K562 (cell line): ENCODE data around the gene SNX18. TPM values are rescaled to one million over a fixed set of nuclear protein-coding genes. Genes with fewer than 3 reads are reported as not detected.

ENCODE experiments used
- CREB1 ChIP-seq, 2 experiments: sonication (generic) in 1 of 2; formaldehyde crosslinking in 1 of 2; IDR thresholded peaks; 2 replicates each; pipeline versions ENCODE4 v1.6.1 to v1.8.0; 2012 to 2022; ENCODE audit warnings: inconsistent platforms in 1 of 2, mild to moderate bottlenecking in 1 of 2, missing genetic modification reagents in 1 of 2, moderate library complexity in 1 of 2
- E2F6 ChIP-seq, 2 experiments: IDR thresholded peaks; 2 replicates each; pipeline ENCODE4 v1.6.1; 2011; ENCODE audit warnings: borderline replicate concordance in 1 of 2, control low read depth in 1 of 2, low read depth in 1 of 2, low read length in 1 of 2, mild to moderate bottlenecking in 1 of 2, mixed read lengths in 1 of 2, moderate library complexity in 1 of 2; ENCODE audit not compliant: insufficient read depth in 1 of 2, insufficient read length in 1 of 2, poor library complexity in 1 of 2, severe bottlenecking in 1 of 2; ENCODE audit errors: extremely low read depth in 1 of 2
- JUN ChIP-seq, 2 experiments: sonication (generic) in 1 of 2; formaldehyde crosslinking in 1 of 2; IDR thresholded peaks; 2 replicates each; pipeline versions ENCODE4 v1.6.1 to v1.8.0; 2012 to 2022; ENCODE audit warnings: borderline replicate concordance in 2 of 2, mild to moderate bottlenecking in 2 of 2, improper control_type of control experiment in 1 of 2, low read depth in 1 of 2, low read length in 1 of 2, missing genetic modification reagents in 1 of 2
- NR1H2 ChIP-seq: sonication (generic); formaldehyde crosslinking; IDR thresholded peaks from 2 replicates; pipeline ENCODE4 v1.4.0; 2020; ENCODE audit warnings: mild to moderate bottlenecking, missing genetic modification reagents
- PHF8 ChIP-seq: fragments of 200-600 bp; sonication (generic); IDR thresholded peaks from 2 replicates; pipeline ENCODE4 v1.6.1; 2012; ENCODE audit warnings: mixed run types, mild to moderate bottlenecking, inconsistent platforms, low read length, moderate library complexity, borderline replicate concordance
- RBM22 ChIP-seq: fragments of 200-400 bp; formaldehyde crosslinking; IDR thresholded peaks from 2 replicates; pipeline ENCODE4 v1.6.1; 2018; ENCODE audit warnings: low read length, low read depth; ENCODE audit not compliant: poor library complexity, severe bottlenecking
- SAP30 ChIP-seq: fragments of 200-600 bp; sonication (generic); IDR thresholded peaks from 2 replicates; pipeline ENCODE4 v1.6.1; 2012; ENCODE audit warnings: borderline replicate concordance, low read depth, mild to moderate bottlenecking, moderate library complexity, low read length, control low read depth, inconsistent platforms; ENCODE audit not compliant: insufficient read depth, poor library complexity, severe bottlenecking
- TARDBP ChIP-seq: fragments of 450-650 bp; IDR thresholded peaks from 2 replicates; pipeline ENCODE4 v1.6.1; 2016
- ZBTB7A ChIP-seq: IDR thresholded peaks from 2 replicates; pipeline ENCODE4 v1.6.1; 2011; ENCODE audit warnings: low read depth, mild to moderate bottlenecking, low read length, moderate library complexity, borderline replicate concordance; ENCODE audit not compliant: control insufficient read depth
- polyA plus RNA-seq, 8 experiments: library from polyadenylated mRNA; depleted of rRNA in 4 of 8; stranded (reverse) in 5 of 8; unstranded in 3 of 8; fragments of >200 nt; fragmentation: Nextera tagmentation in 2 of 8; fragmentation: Illumina TruSeq in 1 of 8; extraction: Ambion mirVana in 2 of 8; extraction: Trizol in 1 of 8; gene quantifications; 2 replicates each; pipeline versions ENCODE4 v1.2.1 to v1.2.3, GENCODE V29; 2011 to 2014; ENCODE audit warnings: inconsistent platforms in 1 of 8, missing spikeins in 1 of 8
- total RNA-seq, 7 experiments: library from RNA; depleted of rRNA in 6 of 7; stranded (reverse); fragments of >200 nt in 6 of 7; fragmentation: Illumina TruSeq in 2 of 7; extraction: Trizol in 2 of 7; gene quantifications; 2 replicates each; pipeline versions ENCODE4 v1.2.1 to v1.2.3, GENCODE V29; 2011 to 2021; ENCODE audit warnings: low replicate concordance in 1 of 7
- TF ChIP-seq, protein P1 (sequence below): fragments of 450-650 bp; IDR thresholded peaks from 2 replicates; pipeline ENCODE4 v1.6.1; 2016; ENCODE audit warnings: mild to moderate bottlenecking, moderate library complexity

SNX18 gene
- total and polyA plus RNA-seq, 9 of the 15 experiments (the other 6 are each of a cell fraction or from before 2014, with no cell fraction given) = 2.3 to 8.8 (median 6.0) TPM

- TF ChIP-seq JUN (IDR thresholded peaks at IDR 0.05; ENCODE audit: borderline replicate concordance, low read depth, low read length) (peak; percentile 43; the same call in 1 of the 2 replicates), JUN (CRISPR knock-in tag; IDR thresholded peaks at IDR 0.05; ENCODE audit: borderline replicate concordance) (no peak), NR1H2 (CRISPR knock-in tag) (no peak), ZBTB7A (peak; percentile 98), E2F6 (IDR thresholded peaks at IDR 0.05; ENCODE audit: borderline replicate concordance in 1 of 2, extremely low read depth in 1 of 2, insufficient read depth in 1 of 2, insufficient read length in 1 of 2, low read depth in 1 of 2, low read length in 1 of 2, poor library complexity in 1 of 2, severe bottlenecking in 1 of 2) (peak; percentile 38 to 85), SAP30 (peak; percentile 52), PHF8 (peak; percentile 80; the same call in 1 of the 2 replicates), RBM22 (no peak), CREB1 (IDR thresholded peaks at IDR 0.05) (peak; percentile 64), CREB1 (CRISPR knock-in tag; IDR thresholded peaks at IDR 0.05) (peak; percentile 76), TARDBP (peak; percentile 64; the same call in 1 of the 2 replicates)
- TF ChIP-seq, protein P1, sequence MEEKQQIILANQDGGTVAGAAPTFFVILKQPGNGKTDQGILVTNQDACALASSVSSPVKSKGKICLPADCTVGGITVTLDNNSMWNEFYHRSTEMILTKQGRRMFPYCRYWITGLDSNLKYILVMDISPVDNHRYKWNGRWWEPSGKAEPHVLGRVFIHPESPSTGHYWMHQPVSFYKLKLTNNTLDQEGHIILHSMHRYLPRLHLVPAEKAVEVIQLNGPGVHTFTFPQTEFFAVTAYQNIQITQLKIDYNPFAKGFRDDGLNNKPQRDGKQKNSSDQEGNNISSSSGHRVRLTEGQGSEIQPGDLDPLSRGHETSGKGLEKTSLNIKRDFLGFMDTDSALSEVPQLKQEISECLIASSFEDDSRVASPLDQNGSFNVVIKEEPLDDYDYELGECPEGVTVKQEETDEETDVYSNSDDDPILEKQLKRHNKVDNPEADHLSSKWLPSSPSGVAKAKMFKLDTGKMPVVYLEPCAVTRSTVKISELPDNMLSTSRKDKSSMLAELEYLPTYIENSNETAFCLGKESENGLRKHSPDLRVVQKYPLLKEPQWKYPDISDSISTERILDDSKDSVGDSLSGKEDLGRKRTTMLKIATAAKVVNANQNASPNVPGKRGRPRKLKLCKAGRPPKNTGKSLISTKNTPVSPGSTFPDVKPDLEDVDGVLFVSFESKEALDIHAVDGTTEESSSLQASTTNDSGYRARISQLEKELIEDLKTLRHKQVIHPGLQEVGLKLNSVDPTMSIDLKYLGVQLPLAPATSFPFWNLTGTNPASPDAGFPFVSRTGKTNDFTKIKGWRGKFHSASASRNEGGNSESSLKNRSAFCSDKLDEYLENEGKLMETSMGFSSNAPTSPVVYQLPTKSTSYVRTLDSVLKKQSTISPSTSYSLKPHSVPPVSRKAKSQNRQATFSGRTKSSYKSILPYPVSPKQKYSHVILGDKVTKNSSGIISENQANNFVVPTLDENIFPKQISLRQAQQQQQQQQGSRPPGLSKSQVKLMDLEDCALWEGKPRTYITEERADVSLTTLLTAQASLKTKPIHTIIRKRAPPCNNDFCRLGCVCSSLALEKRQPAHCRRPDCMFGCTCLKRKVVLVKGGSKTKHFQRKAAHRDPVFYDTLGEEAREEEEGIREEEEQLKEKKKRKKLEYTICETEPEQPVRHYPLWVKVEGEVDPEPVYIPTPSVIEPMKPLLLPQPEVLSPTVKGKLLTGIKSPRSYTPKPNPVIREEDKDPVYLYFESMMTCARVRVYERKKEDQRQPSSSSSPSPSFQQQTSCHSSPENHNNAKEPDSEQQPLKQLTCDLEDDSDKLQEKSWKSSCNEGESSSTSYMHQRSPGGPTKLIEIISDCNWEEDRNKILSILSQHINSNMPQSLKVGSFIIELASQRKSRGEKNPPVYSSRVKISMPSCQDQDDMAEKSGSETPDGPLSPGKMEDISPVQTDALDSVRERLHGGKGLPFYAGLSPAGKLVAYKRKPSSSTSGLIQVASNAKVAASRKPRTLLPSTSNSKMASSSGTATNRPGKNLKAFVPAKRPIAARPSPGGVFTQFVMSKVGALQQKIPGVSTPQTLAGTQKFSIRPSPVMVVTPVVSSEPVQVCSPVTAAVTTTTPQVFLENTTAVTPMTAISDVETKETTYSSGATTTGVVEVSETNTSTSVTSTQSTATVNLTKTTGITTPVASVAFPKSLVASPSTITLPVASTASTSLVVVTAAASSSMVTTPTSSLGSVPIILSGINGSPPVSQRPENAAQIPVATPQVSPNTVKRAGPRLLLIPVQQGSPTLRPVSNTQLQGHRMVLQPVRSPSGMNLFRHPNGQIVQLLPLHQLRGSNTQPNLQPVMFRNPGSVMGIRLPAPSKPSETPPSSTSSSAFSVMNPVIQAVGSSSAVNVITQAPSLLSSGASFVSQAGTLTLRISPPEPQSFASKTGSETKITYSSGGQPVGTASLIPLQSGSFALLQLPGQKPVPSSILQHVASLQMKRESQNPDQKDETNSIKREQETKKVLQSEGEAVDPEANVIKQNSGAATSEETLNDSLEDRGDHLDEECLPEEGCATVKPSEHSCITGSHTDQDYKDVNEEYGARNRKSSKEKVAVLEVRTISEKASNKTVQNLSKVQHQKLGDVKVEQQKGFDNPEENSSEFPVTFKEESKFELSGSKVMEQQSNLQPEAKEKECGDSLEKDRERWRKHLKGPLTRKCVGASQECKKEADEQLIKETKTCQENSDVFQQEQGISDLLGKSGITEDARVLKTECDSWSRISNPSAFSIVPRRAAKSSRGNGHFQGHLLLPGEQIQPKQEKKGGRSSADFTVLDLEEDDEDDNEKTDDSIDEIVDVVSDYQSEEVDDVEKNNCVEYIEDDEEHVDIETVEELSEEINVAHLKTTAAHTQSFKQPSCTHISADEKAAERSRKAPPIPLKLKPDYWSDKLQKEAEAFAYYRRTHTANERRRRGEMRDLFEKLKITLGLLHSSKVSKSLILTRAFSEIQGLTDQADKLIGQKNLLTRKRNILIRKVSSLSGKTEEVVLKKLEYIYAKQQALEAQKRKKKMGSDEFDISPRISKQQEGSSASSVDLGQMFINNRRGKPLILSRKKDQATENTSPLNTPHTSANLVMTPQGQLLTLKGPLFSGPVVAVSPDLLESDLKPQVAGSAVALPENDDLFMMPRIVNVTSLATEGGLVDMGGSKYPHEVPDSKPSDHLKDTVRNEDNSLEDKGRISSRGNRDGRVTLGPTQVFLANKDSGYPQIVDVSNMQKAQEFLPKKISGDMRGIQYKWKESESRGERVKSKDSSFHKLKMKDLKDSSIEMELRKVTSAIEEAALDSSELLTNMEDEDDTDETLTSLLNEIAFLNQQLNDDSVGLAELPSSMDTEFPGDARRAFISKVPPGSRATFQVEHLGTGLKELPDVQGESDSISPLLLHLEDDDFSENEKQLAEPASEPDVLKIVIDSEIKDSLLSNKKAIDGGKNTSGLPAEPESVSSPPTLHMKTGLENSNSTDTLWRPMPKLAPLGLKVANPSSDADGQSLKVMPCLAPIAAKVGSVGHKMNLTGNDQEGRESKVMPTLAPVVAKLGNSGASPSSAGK = peak; percentile 62; the same call in 1 of the 2 replicates
Observed at GRCh38 chr5:54517512-54518145, at the start of gene SNX18 (continued).
